Activated naive CD4-positive, alpha-beta T cell treated with Interleukin-2 at 50 U/mL for 16 hours (primary cell): ENCODE measurements around the gene ADCY10.

Experiments
- DNase-seq: peaks from one replicate; pipeline ENCODE4 v3.0.0-alpha.2; 2020

The ADCY10 gene

GRCh38 chr1:167776616-167777268 is 137.2 kb downstream of the ADCY10 start:
- DNase-seq = no peak

DNA sequence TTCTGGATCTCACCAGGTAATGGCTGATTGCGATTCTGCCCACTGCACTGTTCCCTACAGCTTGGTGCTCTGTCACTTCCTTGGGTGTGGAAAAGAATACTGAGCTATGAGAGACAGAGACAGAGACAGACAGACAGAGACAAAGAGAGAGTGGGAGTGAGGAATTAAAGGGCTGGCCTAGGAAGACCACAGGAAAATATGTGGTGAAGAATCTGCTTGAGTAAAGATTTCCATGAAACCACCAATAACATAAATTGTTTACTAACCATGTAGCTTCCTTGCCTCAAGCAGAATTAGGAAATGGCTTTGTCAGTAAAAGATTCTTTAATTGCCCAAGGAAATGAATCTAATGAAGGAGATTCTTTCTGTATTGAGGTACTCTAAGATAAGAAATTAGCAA is 137.8 kb downstream of the ADCY10 start:
- no peak for DNase-seq

DNA sequence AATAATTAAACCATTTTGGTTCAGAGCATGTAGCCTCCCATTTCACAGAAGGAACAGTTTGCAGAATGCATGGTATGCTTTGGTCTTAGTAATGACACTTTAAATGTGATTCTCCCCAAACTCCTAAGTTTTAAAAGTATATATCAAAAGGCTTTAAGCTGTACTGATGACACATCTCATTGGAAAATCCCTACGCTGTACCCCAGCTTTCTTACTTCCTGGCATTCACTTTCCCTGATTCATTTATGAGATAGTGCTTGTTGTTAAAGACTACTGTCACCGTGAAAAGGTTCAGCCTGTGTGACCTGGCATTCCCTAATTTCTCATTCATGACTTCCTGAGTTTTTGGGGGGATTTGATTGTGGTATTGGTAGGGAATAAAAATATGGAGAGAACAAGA is 138.8 kb downstream of the ADCY10 start:
- DNase-seq = no peak

DNA sequence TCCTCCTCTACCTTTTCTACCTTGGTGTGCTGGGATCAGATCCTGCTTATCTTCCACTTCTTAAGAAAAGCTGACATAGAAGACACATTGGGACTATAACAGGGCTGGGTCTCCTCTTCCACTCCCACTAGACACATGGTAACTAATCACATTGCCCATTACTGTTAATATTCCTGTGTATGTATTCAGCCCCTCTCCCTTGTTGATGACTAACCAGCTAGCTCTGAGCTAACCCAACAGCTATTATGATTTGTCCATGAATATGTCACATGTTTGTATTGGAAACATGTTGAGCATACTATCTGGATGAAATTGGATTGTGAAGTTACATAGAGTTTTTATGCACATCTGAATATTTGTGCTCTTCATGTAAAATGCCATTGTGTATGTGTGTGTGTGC is 139.2 kb downstream of the ADCY10 start:
- no peak for DNase-seq

- no peak for DNase-seq
Observed at GRCh38 chr1:167773516-167773915, 140.4 kb downstream of the ADCY10 start.

DNA sequence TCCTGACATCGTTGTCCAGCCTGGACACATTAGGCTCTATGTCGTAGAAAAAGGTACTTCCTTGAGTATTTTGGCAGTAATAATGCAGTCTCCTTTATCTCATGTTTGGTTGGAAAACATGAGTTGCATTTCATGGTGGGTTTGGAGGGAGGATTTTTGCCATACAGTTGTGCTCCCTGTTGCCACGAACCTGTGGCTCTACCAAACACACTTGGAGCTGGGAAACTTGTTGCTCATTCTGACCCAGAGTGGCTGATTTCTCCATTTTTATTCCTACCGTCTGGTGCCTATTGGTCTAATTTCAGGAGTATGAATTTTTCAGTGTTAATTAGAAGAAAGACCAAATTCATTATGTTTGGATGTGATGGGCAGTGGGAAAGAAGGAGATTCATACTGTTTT is 141.5 kb downstream of the ADCY10 start:
- DNase-seq = no peak

GRCh38 chr1:167770127-167770526 is 143.8 kb downstream of the ADCY10 start:
- DNase-seq = no peak

- DNase-seq = no peak
Observed at GRCh38 chr1:167767761-167768160, 146.2 kb downstream of the ADCY10 start.

GRCh38 chr1:167766538-167766937 is 147.4 kb downstream of the ADCY10 start:
- DNase-seq = no peak

DNA sequence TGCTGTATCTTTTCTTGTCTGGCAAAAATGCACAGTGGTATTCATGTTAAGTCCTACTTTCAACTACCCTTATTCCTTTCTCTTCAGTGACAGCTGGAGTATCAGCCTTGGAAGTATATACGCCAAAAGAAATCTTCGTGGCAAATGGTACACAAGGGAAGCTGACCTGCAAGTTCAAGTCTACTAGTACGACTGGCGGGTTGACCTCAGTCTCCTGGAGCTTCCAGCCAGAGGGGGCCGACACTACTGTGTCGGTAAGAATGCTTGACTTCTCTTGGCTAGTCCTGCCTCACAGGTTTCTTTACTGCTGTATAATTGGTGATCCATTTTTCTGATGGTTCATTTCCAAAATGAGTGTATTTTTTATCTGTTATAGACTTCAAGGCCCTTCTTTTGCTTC is 148.4 kb downstream of the ADCY10 start:
- no peak for DNase-seq

GRCh38 chr1:167764458-167765330 is 149.2 kb downstream of the ADCY10 start:
- DNase-seq = no peak

GRCh38 chr1:167763525-167764220 is 150.3 kb downstream of the ADCY10 start:
- no peak for DNase-seq

DNA sequence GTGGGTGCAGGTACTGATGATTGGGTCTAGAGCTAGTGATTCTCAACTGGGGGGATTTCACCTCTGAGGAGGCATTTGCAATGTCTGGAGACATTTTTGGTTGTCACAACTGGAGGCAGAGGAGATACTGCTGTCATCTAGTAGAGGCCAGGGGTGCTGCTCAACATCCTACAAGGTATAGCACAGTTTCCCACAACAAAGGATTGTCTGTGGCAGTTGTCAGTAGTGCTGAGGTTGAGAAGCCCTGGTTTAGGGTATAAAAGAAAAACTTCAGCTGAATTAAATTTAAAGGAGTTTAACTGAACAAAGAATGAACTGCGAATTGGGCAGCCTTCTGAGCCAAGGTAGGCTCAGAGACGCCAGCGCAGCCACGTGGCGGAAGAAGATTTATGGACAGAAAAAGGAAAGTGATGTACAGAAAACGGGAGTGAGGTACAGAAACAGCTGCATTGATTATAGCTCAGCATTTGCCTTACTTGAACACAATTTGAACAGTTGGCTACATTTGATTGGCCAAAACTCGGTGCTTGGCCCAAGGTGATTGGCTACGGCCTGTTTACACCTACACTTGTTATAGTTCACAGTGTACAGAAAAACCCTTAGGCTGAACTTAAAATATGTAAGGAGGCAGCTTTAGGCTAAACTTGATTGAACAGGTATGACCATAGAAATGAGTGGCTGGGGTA is 151.7 kb downstream of the ADCY10 start:
- DNase-seq = no peak

DNA sequence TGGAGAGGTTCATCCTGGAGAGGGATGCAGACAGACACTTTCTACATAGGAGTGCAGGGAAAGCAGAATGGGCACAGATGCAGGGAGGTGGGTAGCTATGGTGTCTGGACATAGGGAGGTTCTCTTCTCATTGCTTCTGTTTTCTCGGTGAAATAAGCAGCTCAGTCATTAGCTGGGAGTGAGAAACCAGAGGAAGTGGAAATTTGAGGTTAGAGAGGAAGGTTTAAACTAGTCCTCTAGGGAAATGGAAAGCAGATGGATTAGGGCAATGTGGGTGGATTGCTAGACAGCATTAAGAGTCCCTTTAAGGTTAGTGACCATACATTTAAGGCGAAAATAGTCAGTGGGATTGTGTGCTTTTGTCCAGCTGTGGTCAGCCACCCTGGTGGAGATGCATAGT is 152.5 kb downstream of the ADCY10 start:
- DNase-seq = no peak
